Islet precursor cell (in vitro differentiated cells): ENCODE results near the gene DNAJC7.
A peak's percentile ranks its signal among the peaks of the same experiment; 100 is the strongest.
"Not testable (repeated sequence)": the region's sequence is repeated elsewhere in the genome, so short reads cannot be mapped to it uniquely, and the experiment has no call there.

Experiments used
- DNase-seq: peaks from one replicate; pipeline ENCODE4 v3.0.0-alpha.2; 2018

DNAJC7 gene

DNA sequence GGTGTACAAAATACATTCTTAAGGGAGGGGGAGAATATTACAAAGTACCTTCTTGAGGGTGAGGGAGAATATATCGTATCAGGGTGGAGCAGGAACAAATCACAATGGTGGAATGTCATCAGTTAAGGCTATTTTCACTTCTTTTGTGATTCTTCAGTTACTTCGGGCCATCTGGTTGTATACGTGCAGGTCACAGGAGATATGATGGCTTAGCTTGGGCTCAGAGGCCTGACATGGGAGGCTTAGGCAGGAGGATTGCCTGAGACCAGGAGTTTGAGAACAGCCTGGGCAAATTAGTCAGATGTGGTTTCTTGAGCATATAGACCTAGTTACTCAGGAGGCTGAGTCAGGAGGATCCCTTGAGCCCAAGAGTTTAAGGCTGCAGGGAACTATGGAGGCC lies 73.7 kb downstream of the DNAJC7 start:
- DNase-seq, result no peak

DNA sequence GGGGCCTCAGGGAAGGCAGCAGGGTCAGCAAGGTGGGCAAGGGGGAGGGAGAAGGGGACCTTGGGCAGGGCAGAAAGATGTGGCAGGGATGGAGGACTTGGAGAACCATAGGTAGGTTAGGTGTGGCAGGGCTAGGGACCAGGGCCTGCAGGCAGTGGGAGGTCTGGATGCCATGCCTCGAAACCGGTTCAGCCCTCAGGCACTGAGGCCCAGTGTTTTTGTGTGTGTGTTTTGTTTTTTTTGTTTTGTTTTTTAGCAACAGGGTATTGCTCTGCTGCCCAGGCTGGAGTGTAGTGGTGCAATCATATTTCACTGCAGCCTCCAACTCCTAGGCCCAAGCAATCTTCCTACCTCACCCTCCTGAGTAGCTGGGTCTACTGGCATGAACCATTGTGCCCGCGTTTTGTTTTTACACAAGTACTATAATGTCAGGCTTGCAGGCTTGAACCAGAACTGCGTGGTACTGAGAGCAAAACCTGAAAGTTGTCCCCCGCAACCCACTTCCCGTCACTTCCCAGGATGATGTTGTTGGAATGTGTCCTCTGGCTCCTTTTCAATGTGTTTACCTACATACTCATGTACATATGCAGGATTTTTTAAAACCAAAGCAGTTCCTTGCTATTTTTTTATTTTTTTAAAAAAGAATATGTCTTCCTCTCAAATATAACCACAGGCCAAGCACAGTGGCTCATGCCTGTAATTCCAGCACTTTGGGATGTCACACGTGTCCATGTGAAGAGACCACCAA lies 74.4 kb downstream of the DNAJC7 start:
- no peak for DNase-seq

DNA sequence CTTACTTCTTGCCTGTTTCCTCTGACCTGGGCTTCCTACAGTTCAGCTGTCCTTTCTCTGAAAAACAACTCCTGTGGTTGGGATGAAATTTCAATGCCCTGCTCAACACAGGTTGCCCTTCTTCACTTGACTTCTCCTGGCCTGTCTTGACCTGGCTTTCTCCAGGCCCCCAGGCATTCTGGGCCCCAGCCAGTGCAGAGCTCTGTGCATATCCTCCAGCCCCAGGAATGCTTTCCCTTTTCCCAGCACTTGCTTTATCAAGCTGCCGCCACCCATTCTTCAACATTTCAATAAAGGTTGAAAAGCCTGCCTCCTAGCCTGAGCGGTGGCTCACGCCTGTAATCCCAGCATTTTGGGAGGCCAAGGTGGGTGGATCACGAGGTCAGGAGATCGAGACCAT lies 76.1 kb downstream of the DNAJC7 start:
- peak; percentile 62 for DNase-seq

DNA sequence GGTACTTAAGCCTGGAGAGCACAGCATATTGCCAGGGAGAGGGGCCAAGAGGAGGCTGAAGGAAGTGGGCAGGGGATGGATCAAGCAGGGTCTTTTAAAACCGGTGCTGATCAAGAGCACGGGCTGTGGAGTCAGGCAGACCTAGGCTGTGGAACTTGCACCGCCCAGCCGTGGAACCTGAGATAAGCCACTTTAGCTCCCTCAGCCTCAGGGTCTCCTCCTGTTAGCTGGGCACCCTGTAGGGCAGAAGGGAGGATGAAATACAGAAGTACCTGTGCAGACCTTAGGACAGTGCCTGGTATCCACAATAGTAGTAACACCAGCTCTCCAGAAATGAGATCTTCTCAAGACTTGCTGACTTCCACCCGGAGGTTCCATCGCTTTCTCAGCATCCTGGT lies 77.5 kb downstream of the DNAJC7 start:
- no peak for DNase-seq

DNA sequence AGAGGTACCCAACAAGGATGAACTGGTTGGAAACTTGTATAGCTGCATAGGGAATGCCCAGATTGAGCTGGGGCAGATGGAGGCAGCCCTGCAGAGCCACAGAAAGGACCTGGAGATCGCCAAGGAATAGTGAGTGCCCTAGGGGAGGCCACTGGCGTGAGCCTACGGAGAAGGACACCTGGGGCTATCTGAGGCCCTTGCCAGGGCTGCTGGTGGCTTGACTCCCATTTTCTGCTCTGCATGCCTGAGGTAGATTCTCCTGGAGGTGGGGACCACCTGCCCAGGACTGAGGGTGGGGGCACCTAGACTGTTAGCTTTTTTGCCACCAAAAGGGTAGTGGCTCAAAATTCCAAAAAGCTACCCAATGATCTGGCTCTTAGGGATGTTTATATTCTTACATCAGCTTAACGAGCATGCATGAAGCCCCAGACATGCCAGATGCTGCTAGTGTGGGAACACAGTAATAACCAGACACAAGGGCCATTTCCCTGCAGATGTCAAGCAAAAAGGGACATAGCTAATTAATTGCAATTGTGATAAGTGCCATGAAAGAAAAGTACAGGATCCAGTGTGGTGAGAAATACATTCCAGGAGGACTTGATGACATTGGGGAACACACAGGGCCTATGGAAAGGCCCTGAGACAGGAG lies 78.1 kb downstream of the DNAJC7 start:
- no peak for DNase-seq

DNA sequence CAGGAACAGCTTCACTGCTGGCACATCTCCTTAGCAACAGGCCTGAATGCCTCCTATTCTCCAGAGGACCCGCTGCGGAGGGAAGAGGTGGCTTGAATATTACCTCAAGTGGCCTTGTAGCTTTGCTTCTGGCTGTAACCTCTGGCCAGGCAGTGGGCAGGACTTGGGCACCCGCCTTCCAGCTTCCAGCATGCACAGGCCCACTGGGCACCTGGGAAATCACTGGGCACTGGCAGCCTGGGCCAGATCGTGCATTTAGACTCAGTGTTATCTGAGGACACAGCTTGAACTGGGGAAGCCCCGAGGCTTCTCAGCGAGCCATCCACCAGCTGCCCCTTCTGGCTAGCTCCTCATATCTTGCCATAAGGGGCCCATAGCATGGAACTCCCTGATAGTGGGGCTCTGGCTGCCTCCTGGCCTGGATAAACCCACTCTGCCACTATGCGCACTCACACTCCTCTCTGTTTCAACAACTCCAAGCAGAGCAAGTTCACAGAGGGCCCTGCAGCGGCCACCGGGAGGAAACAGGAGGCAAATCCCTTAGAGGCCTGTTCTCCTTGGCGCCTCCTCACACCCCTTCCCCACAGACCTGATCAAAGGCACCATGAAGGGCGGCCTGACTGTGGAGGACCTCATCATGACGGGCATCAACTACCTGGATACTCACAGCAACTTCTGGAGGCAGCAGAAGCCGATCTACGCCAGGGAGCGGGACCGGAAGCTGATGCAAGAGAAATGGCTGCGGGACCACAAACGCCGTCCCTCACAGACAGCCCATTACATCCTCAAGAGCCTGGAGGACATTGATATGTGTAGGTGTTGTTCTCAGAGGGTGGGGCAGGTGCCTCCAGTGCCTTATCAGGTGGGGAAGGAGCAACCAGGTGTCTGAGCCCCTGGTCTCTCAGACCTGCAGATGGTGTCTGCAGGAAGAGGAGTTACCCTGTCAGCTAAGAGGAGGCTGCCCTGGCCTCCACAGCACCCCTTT lies 79.0 kb downstream of the DNAJC7 start:
- DNase-seq, result no peak

DNA sequence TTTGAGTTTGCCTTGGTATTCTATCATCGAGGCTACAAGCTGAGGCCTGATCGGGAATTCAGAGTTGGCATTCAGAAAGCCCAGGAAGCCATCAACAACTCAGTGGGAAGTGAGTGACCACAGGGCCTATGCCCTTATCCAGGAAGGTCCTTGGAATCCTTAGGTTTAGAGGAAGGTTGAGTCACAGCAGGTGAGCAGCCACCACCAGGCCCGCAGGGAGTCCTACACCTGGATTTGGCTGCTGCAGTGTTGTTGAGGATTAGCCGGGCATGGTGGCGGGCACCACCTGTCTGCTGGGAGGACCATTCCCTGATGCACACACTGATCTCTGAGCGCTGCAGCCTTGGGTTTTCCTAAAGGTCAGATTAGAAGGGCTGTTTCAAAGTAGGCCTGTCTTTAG lies 81.6 kb downstream of the DNAJC7 start:
- DNase-seq, result no peak

DNA sequence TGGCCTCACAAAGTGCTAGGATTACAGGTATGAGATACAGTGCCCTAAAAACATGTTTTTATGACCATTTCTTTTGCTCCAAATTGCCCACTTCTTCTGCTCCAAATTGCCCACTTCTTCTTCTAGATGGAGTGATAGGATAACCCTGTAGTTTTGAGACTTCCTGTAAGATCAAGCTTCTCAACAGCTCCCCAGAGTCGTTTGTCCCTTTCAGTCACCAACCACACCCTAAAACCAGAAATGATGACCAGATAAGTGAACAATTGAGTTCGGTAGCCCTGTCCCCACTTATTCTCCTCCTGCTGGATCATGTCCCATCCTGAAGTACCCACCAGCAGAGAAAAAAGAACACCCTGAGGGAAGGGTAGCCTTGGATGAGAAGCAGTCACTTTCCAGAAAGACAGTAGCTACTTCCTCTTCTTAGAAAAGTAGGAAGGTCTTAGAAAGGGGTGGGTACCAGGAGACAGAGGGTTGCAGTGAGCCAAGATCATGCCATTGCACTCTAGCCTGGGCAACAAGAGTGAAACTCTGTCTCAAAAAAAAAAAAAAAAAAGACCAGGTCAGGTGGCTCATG lies 84.3 kb downstream of the DNAJC7 start:
- no peak for DNase-seq

DNA sequence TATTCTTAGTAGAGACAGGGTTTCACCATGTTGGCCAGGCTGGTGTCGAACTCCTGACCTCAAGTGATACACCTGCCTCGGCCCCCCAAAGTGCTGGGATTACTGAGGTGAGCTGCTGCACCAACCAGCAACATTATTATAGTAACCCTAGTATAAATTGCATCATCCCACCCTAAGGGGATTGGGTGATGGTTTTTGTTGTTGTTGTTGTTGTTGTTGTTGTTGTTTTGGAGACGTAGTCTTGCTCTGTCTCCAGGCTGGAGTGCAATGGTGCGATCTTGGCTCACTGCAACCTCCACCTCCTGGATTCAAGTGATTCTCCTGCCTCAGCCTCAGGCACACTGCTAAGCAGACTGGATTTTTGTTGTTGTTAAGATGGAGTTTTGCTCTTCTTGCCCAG lies 85.5 kb downstream of the DNAJC7 start:
- not testable (repeated sequence) for DNase-seq

DNA sequence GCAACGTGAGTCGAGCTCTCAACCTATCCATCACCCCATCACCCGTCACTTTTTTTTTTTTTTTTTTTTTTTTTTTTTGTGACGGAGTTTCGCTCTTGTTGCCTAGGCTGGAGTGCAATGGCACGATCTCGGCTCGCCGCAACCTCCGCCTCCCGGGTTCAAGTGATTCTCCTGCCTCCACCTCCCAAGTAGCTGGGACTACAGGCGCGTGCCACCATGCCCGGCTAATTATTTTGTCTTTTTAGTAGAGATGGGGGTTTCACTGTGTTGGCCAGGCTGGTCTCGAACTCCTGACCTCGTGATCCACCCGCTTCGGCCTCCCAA lies 86.4 kb downstream of the DNAJC7 start:
- DNase-seq, result not testable (repeated sequence)

DNA sequence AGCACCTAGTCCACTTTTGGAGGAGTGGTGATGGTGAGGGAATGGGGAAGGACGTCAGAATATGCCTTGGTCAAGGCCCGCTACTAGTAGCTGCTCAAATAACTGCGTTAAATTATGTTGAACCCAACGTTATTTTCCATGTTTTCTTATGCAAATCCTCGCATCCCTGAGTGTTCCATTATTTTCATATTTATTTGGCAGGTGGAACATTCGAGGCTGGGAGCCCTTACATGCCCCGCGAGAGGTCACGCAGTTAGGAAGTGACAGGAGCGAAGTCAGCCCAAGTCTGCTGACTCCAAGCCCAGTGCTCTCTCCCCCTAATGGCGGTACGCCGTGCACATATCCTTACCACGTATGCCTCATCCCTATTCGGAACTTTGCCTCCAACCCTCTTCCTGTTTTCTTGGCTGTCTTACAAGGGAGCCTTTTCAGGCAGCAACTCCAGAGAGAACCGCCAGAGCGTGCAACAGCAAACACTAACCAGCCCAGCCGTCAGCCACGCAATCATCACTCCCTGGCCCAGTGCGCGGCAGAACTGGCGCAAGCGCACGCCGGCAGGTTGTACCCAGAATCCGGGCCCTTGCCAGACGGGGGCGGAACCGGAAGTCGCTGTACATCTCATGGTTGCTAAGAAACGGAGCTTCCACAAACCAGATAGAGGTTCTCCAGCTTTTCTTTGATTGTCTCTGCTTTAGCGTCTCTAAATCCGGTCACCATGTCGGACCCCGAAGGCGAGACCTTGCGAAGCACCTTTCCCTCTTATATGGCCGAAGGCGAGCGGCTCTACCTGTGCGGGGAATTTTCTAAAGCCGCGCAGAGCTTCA lies 87.0 kb downstream of the DNAJC7 start, which contains the start of gene ODAD4:
TSS of gene ODAD4 (plus strand) at position 609 of the 824 bp plus-strand sequence. CDS start at position 716, 107 bp downstream.
- peak; percentile 100 for DNase-seq

DNA sequence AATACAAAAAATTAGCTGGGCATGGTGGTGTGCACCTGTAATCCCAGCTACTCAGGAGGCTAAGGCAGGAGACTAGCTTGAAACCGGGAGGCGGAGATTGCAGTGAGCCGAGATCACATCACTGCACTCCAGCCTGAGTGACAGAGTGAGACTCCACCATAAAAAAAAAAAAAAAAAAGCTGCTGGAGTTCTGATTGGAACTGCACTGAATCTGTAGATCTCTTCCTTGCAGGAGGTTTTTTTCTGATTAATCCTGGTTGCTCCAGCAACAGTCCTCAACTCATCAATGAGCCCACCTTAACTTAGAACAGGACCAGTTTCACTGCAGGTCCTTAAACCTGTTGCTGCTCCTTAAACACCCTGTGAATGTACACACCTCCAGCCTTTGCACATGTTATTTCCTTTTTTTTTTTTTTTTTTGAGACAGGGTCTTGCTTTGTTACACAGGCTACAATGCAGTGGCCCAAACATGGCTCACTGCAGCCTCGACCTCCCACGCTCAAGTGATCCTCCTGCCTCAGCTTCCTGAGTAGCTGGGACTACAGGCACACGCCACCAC lies 88.5 kb downstream of the DNAJC7 start:
- DNase-seq, result no peak
